IMR-90 (cell line): ENCODE results near the gene PADI1. TPM values are rescaled to one million over a fixed set of nuclear protein-coding genes. Genes with fewer than 3 reads are reported as not detected.

ENCODE experiments used
- ATAC-seq: fragments of 200-7000 bp; cut with Tn5 transposase; 2 replicates; pipeline ENCODE4 v1.9.1; 2020; ENCODE audit warnings: low read depth, mild to moderate bottlenecking, moderate library complexity
- BruUV-seq: library from RNA; stranded (reverse); fragments of 400-500 nt; replicated peaks from 2 replicates; lab custom pipeline; 2021; lab: Mats Ljungman, UMichigan
- CTCF ChIA-PET: fragments of 300-600 bp; formaldehyde crosslinking; extraction: SDS; loops from one replicate; lab custom pipeline; 2021; ENCODE audit warnings: antibody characterized with exemption; lab: Yijun Ruan, JAX
- POLR2A ChIA-PET: fragments of 300-600 bp; sonication (Branson Sonifier 250); formaldehyde crosslinking; loops from one replicate; lab custom pipeline; 2022; ENCODE audit warnings: antibody characterized with exemption; ENCODE audit not compliant: unreplicated experiment; lab: Charles Lee
- DNase-seq: peaks from one replicate; pipeline ENCODE4 v3.0.0; 2013
- H2AFZ ChIP-seq: replicated peaks from 2 replicates; pipeline ENCODE3; 2013; ENCODE audit warnings: low read length, mild to moderate bottlenecking; ENCODE audit not compliant: poor library complexity
- H2AK5ac ChIP-seq: 2 replicates; pipeline ENCODE4 v1.6.1; 2013; ENCODE audit warnings: low read depth, low read length, inconsistent platforms
- H2AK9ac ChIP-seq: replicated peaks from 2 replicates; pipeline ENCODE3; 2013; ENCODE audit warnings: mild to moderate bottlenecking, low read depth, low read length, moderate library complexity; ENCODE audit not compliant: poor library complexity
- H2BK120ac ChIP-seq: 2 replicates; pipeline ENCODE4 v1.6.1; 2013; ENCODE audit warnings: low read depth, low read length, inconsistent platforms
- H2BK15ac ChIP-seq: 3 replicates; pipeline ENCODE4 v1.6.1; 2013; ENCODE audit warnings: low read depth, low read length, inconsistent platforms
- H2BK20ac ChIP-seq: 2 replicates; pipeline ENCODE4 v1.6.1; 2013; ENCODE audit warnings: low read depth, mild to moderate bottlenecking, inconsistent platforms, low read length, moderate library complexity
- H2BK5ac ChIP-seq: 2 replicates; pipeline ENCODE4 v1.6.1; 2013; ENCODE audit warnings: mild to moderate bottlenecking, low read depth, low read length, inconsistent platforms; ENCODE audit not compliant: poor library complexity, severe bottlenecking
- H3K14ac ChIP-seq: replicated peaks from 2 replicates; pipeline ENCODE4 v1.6.1; 2013; ENCODE audit warnings: low read depth, low read length, inconsistent platforms
- H3K18ac ChIP-seq: 2 replicates; pipeline ENCODE4 v1.6.1; 2013; ENCODE audit warnings: low read depth, low read length, control low read depth
- H3K23ac ChIP-seq: 2 replicates; pipeline ENCODE4 v1.6.1; 2013; ENCODE audit warnings: low read depth, low read length, inconsistent platforms
- H3K27ac ChIP-seq: 2 replicates; pipeline ENCODE4 v1.5.1; 2013; ENCODE audit warnings: mild to moderate bottlenecking, control low read depth, low read length; ENCODE audit not compliant: insufficient read depth
- H3K27me3 ChIP-seq: 2 replicates; pipeline ENCODE4 v1.6.1; 2013; ENCODE audit warnings: low read length; ENCODE audit not compliant: control insufficient read depth, insufficient read depth
- H3K36me3 ChIP-seq: 2 replicates; pipeline ENCODE4 v1.6.1; 2013; ENCODE audit warnings: low read length, mixed read lengths; ENCODE audit not compliant: control insufficient read depth, insufficient read depth
- H3K4ac ChIP-seq: 2 replicates; pipeline ENCODE4 v1.6.1; 2013; ENCODE audit warnings: low read depth, low read length, inconsistent platforms
- H3K4me1 ChIP-seq: 2 replicates; pipeline ENCODE4 v1.6.1; 2013; ENCODE audit warnings: low read length, mixed read lengths; ENCODE audit not compliant: control insufficient read depth, insufficient read depth
- H3K4me2 ChIP-seq: 2 replicates; pipeline ENCODE4 v1.6.1; 2013; ENCODE audit warnings: low read depth, mild to moderate bottlenecking, control low read depth, low read length, moderate library complexity
- H3K4me3 ChIP-seq: 2 replicates; pipeline ENCODE4 v1.5.1; 2013; ENCODE audit warnings: low read depth, mild to moderate bottlenecking, control low read depth, low read length, moderate library complexity; ENCODE audit not compliant: insufficient read depth
- H3K56ac ChIP-seq: 2 replicates; pipeline ENCODE4 v1.6.1; 2013; ENCODE audit warnings: low read length, inconsistent platforms; ENCODE audit not compliant: insufficient read depth; ENCODE audit errors: extremely low read depth
- H3K79me1 ChIP-seq, 2 experiments: 2 replicates each; pipeline ENCODE4 v1.6.1; 2013; ENCODE audit warnings: low read length in 2 of 2, inconsistent platforms in 1 of 2, low read depth in 1 of 2
- H3K9ac ChIP-seq: 2 replicates; pipeline ENCODE4 v1.6.1; 2013; ENCODE audit warnings: low read depth, low read length, control low read depth
- H3K9me1 ChIP-seq: 2 replicates; pipeline ENCODE4 v1.6.1; 2013; ENCODE audit warnings: low read length, inconsistent platforms; ENCODE audit not compliant: insufficient read depth
- H3K9me3 ChIP-seq: 2 replicates; pipeline ENCODE4 v1.6.1; 2013; ENCODE audit warnings: low read length; ENCODE audit not compliant: control insufficient read depth, insufficient read depth
- H4K20me1 ChIP-seq: 2 replicates; pipeline ENCODE4 v1.6.1; 2013; ENCODE audit warnings: low read length, inconsistent platforms; ENCODE audit not compliant: insufficient read depth
- H4K5ac ChIP-seq: 2 replicates; pipeline ENCODE4 v1.6.1; 2013; ENCODE audit warnings: mild to moderate bottlenecking, low read depth, low read length, control low read depth
- H4K8ac ChIP-seq, 2 experiments: 2 replicates each; pipeline ENCODE4 v1.6.1; 2013; ENCODE audit warnings: low read depth in 2 of 2, low read length in 2 of 2, control low read depth in 1 of 2, inconsistent platforms in 1 of 2
- H4K91ac ChIP-seq: 2 replicates; pipeline ENCODE4 v1.6.1; 2013; ENCODE audit warnings: low read depth, low read length, inconsistent platforms; ENCODE audit not compliant: insufficient read depth
- BHLHE40 ChIP-seq: fragments of 150-350 bp; IDR thresholded peaks from 2 replicates; pipeline ENCODE4 v1.6.1; 2016; ENCODE audit warnings: mild to moderate bottlenecking, low read depth, low read length
- CEBPB ChIP-seq: IDR thresholded peaks from 2 replicates; pipeline ENCODE4 v1.6.1; 2012; ENCODE audit warnings: low read depth, low read length, improper control_type of control experiment
- CHD1 ChIP-seq: IDR thresholded peaks from 2 replicates; pipeline ENCODE4 v1.6.1; 2012; ENCODE audit warnings: low read depth, low read length, improper control_type of control experiment
- CTCF ChIP-seq: conservative IDR thresholded peaks from 2 replicates; pipeline ENCODE4 v1.5.1; 2012; ENCODE audit warnings: mild to moderate bottlenecking, low read depth, low read length, improper control_type of control experiment
- FOS ChIP-seq: fragments of 150-350 bp; IDR thresholded peaks from 2 replicates; pipeline ENCODE4 v1.6.1; 2016; ENCODE audit warnings: low read depth, low read length
- MAFK ChIP-seq: IDR thresholded peaks from 2 replicates; pipeline ENCODE4 v1.6.1; 2012; ENCODE audit warnings: low read depth, low read length, improper control_type of control experiment
- MAZ ChIP-seq: IDR thresholded peaks from 2 replicates; pipeline ENCODE4 v1.6.1; 2012; ENCODE audit warnings: low read depth, mild to moderate bottlenecking, low read length, improper control_type of control experiment, moderate library complexity, borderline replicate concordance
- MXI1 ChIP-seq: IDR thresholded peaks from 2 replicates; pipeline ENCODE4 v1.6.1; 2012; ENCODE audit warnings: low read depth, mild to moderate bottlenecking, low read length, moderate library complexity, borderline replicate concordance
- NFE2L2 ChIP-seq: fragments of 150-350 bp; IDR thresholded peaks from 2 replicates; pipeline ENCODE4 v1.6.1; 2016; ENCODE audit warnings: low read depth, mild to moderate bottlenecking, low read length
- POLR2A ChIP-seq: IDR thresholded peaks from 2 replicates; pipeline ENCODE4 v1.6.1; 2012; ENCODE audit warnings: mild to moderate bottlenecking, low read depth, low read length
- RAD21 ChIP-seq: IDR thresholded peaks from 2 replicates; pipeline ENCODE4 v1.6.1; 2012; ENCODE audit warnings: low read length, improper control_type of control experiment
- RCOR1 ChIP-seq: IDR thresholded peaks from 2 replicates; pipeline ENCODE4 v1.6.1; 2012; ENCODE audit warnings: mild to moderate bottlenecking, low read length, improper control_type of control experiment; ENCODE audit not compliant: insufficient replicate concordance
- RFX5 ChIP-seq: IDR thresholded peaks from 2 replicates; pipeline ENCODE4 v1.8.0; 2012; ENCODE audit warnings: low read depth, mild to moderate bottlenecking, low read length, moderate library complexity
- SMC3 ChIP-seq: fragments of 150-350 bp; IDR thresholded peaks from 2 replicates; pipeline ENCODE4 v1.6.1; 2016; ENCODE audit warnings: low read depth, mild to moderate bottlenecking, antibody characterized with exemption, low read length, moderate library complexity
- WGBS, 2 experiments: methylation state at CpG; one replicate each; pipeline versions ENCODE4 v1.1.5 to v1.1.7; 2013; ENCODE audit warnings: missing lambda C conversion rate in 2 of 2; ENCODE audit not compliant: insufficient read length in 1 of 2; ENCODE audit errors: extremely low coverage in 2 of 2; 5-methylcytosine and 5-hydroxymethylcytosine counted together
- dilution Hi-C: fragments of 300-500 bp; cut with HindIII; formaldehyde crosslinking; loops from one replicate; pipeline ENCODE4 v1.14.3; 2018; ENCODE audit warnings: low sequenced_read_pairs; ENCODE audit not compliant: unreplicated experiment
- in situ Hi-C: fragments of 300-500 bp; cut with MboI; formaldehyde crosslinking; loops from 3 replicates; pipeline ENCODE4 v1.14.3; 2019; ENCODE audit warnings: low sequenced_read_pairs, inconsistent platforms, mixed read lengths
- intact Hi-C: fragments of 100-400 bp; cut with micrococcal nuclease; formaldehyde crosslinking; loops from 2 replicates; pipeline ENCODE4 v1.10.0; 2022
- polyA plus RNA-seq, 3 experiments: library from polyadenylated mRNA; depleted of rRNA; stranded (reverse); fragments of >200 nt; gene quantifications; 2 replicates each; pipeline ENCODE4 v1.2.3, GENCODE V29; 2012; ENCODE audit warnings: low replicate concordance in 1 of 3
- total RNA-seq: library from RNA; depleted of rRNA; stranded (reverse); fragments of >200 nt; gene quantifications from 2 replicates; pipeline ENCODE4 v1.2.3, GENCODE V29; 2012
- TF ChIP-seq, protein P1 (sequence below): fragments of 150-350 bp; IDR thresholded peaks from 2 replicates; pipeline ENCODE4 v1.6.1; 2016; ENCODE audit warnings: low read depth, mild to moderate bottlenecking, low read length, moderate library complexity, borderline replicate concordance

Gene PADI1
- total and polyA plus RNA-seq, 2 of the 4 experiments (the other 2 are of a cell fraction) = 0.17 TPM; not detected in 1

GRCh38 chr1:17156108-17156507, 48.8 kb upstream of the PADI1 start (continued):
- no peak for TF ChIP-seq RAD21
- no peak for TF ChIP-seq BHLHE40
- no peak for TF ChIP-seq CHD1
- no peak for TF ChIP-seq MXI1
- TF ChIP-seq MAFK = no peak
- no peak for TF ChIP-seq MAZ
- no peak for TF ChIP-seq SMC3

- Histone ChIP-seq H3K4ac (no peak overlapping the region), H4K91ac (peak overlapping the region; percentile 17; the same call in 1 of the 2 replicates), H3K9me1 (no peaks in the 10 kb centered on the region), H3K4me2 (no peak overlapping the region), H2AK9ac (no peak overlapping the region), H2AK5ac (no peak overlapping the region), H2BK20ac (no peak overlapping the region), H3K79me1 (no peaks in the 10 kb centered on the region), H2BK15ac (no peak overlapping the region), H4K20me1 (no peaks in the 10 kb centered on the region), H2BK120ac (no peak overlapping the region), H2AFZ (no peak overlapping the region), H3K27ac (no peak overlapping the region), H3K9ac (no peak overlapping the region), H3K9me3 (peaks cover 20% of the 10 kb centered on the region), H4K8ac (no peak overlapping the region), H2BK5ac (no peak overlapping the region), H3K27me3 (no peaks in the 10 kb centered on the region), H4K5ac (no peak overlapping the region), H3K18ac (no peak overlapping the region), H3K14ac (no peak overlapping the region), H3K56ac (no peak overlapping the region), H3K4me1 (no peaks in the 10 kb centered on the region), H3K23ac (no peak overlapping the region), H3K36me3 (no peaks in the 10 kb centered on the region), H3K4me3 (no peak overlapping the region)
- no TSS peak for BruUV-seq
- DNase-seq (no peak), ATAC-seq (no peak)
- CTCF ChIA-PET = interaction anchor here (0.7 kb wide), 1 partner anchor 9 kb away, joined by 3 read pairs; no protein-coding TSS in a partner anchor
- in situ Hi-C loops (no loop called here), dilution Hi-C loops (no loop called here), intact Hi-C loops (no loop called here)
- POLR2A ChIA-PET = interaction anchor here (0.8 kb wide), 1 partner anchor 10 kb away, joined by 4 read pairs; no protein-coding TSS in a partner anchor
- WGBS, 2 experiments = no CpG with 5 or more reads among the region's 2 CpGs
- no peak for TF ChIP-seq SMC3
- no peak for TF ChIP-seq BHLHE40
- TF ChIP-seq CEBPB = no peak
- TF ChIP-seq RCOR1 = no peak
- TF ChIP-seq NFE2L2 = no peak
- no peak for TF ChIP-seq CTCF
- TF ChIP-seq MXI1 = no peak
- TF ChIP-seq POLR2A = no peak
- TF ChIP-seq MAFK = no peak
- TF ChIP-seq, protein P1, sequence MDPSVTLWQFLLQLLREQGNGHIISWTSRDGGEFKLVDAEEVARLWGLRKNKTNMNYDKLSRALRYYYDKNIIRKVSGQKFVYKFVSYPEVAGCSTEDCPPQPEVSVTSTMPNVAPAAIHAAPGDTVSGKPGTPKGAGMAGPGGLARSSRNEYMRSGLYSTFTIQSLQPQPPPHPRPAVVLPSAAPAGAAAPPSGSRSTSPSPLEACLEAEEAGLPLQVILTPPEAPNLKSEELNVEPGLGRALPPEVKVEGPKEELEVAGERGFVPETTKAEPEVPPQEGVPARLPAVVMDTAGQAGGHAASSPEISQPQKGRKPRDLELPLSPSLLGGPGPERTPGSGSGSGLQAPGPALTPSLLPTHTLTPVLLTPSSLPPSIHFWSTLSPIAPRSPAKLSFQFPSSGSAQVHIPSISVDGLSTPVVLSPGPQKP = no peak
- no peak for TF ChIP-seq RFX5
- no peak for TF ChIP-seq RAD21
- no peak for TF ChIP-seq FOS
- no peak for TF ChIP-seq CHD1
Observed at GRCh38 chr1:17158961-17159360, 46.0 kb upstream of the PADI1 start.
